ENCODE data around the gene TMED10. TPM values are rescaled to one million over a fixed set of nuclear protein-coding genes. Genes with fewer than 3 reads are reported as not detected.

TMED10 gene
- total RNA-seq, 2 donors from 2014 or later: 150 to 243 TPM

DNA sequence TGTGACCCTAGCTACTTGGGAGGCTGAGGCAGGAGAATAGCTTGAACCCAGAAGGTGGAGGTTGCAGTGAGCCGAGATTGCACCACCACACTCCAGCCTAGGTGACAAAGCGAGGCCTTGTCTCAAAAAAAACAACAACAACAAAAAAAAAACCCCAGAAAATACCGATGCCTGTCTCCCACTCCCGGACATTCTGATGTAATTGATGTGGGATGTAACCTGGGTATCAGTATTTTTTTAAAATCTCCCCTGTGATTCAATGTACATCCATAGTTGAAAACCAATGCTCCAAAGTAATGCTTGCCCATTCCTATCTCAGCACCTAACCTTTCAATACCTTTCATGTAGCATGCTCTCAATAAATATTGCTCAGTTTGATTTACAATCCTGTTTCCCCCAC lies 11.7 kb upstream of the TMED10 start:
- no peaks in the 10 kb centered on the region for H3K9me3 ChIP-seq
- no peaks in the 10 kb centered on the region for H3K36me3 ChIP-seq (replicated peaks in 1 of 2; ENCODE audit: insufficient read depth in 1 of 2, low read depth in 2 of 2)
- no peaks in the 10 kb centered on the region for H3K4me1 ChIP-seq
- no peak overlapping the region for H3K4me3 ChIP-seq
- no peaks in the 10 kb centered on the region for H3K27me3 ChIP-seq
- intact Hi-C loops (cut with DNase I): no loop called here
- WGBS, 2 donors: 87 to 97% methylated on average over 4 of the region's 4 CpGs
- TF ChIP-seq, protein P1, sequence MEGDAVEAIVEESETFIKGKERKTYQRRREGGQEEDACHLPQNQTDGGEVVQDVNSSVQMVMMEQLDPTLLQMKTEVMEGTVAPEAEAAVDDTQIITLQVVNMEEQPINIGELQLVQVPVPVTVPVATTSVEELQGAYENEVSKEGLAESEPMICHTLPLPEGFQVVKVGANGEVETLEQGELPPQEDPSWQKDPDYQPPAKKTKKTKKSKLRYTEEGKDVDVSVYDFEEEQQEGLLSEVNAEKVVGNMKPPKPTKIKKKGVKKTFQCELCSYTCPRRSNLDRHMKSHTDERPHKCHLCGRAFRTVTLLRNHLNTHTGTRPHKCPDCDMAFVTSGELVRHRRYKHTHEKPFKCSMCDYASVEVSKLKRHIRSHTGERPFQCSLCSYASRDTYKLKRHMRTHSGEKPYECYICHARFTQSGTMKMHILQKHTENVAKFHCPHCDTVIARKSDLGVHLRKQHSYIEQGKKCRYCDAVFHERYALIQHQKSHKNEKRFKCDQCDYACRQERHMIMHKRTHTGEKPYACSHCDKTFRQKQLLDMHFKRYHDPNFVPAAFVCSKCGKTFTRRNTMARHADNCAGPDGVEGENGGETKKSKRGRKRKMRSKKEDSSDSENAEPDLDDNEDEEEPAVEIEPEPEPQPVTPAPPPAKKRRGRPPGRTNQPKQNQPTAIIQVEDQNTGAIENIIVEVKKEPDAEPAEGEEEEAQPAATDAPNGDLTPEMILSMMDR (IDR thresholded peaks at IDR 0.05): no peak
- TF ChIP-seq POLR2A (IDR thresholded peaks at IDR 0.05): no peak
- ATAC-seq (no peak), DNase-seq (no peak)
- H3K27ac ChIP-seq: no peak overlapping the region

DNA sequence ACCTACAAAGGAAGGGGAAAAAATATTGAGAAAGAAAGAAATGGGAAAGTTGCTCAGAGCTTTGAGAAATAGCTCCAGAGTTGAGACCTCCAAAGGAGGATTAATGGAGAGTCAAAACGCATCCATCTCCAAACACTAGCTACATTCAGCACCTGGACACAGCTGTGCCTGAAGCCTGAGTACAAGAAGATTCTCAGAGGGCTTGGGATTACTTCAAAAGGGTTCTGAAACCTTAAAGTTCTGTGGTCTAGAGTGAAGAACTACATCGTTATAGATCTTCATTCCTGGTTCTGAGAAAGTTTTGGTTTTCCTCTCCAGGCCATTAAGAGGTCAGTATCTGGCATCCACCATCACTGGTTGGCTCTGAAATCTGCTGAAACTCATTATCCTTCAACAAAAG lies 10.5 kb upstream of the TMED10 start:
- 74 to 81% methylated on average over 2 of the region's 2 CpGs for WGBS, 2 donors
- TF ChIP-seq POLR2A (IDR thresholded peaks at IDR 0.05): no peak
- TF ChIP-seq, protein P1 (IDR thresholded peaks at IDR 0.05): no peak
- Histone ChIP-seq H3K4me1 (peaks cover 5% of the 10 kb centered on the region), H3K9me3 (no peaks in the 10 kb centered on the region), H3K4me3 (no peak overlapping the region), H3K27me3 (no peaks in the 10 kb centered on the region), H3K27ac (no peak overlapping the region), H3K36me3 (replicated peaks in 1 of 2; ENCODE audit: insufficient read depth in 1 of 2, low read depth in 2 of 2) (no peaks in the 10 kb centered on the region)
- intact Hi-C loops (cut with DNase I): no loop called here
- ATAC-seq (no peak), DNase-seq (no peak)

DNA sequence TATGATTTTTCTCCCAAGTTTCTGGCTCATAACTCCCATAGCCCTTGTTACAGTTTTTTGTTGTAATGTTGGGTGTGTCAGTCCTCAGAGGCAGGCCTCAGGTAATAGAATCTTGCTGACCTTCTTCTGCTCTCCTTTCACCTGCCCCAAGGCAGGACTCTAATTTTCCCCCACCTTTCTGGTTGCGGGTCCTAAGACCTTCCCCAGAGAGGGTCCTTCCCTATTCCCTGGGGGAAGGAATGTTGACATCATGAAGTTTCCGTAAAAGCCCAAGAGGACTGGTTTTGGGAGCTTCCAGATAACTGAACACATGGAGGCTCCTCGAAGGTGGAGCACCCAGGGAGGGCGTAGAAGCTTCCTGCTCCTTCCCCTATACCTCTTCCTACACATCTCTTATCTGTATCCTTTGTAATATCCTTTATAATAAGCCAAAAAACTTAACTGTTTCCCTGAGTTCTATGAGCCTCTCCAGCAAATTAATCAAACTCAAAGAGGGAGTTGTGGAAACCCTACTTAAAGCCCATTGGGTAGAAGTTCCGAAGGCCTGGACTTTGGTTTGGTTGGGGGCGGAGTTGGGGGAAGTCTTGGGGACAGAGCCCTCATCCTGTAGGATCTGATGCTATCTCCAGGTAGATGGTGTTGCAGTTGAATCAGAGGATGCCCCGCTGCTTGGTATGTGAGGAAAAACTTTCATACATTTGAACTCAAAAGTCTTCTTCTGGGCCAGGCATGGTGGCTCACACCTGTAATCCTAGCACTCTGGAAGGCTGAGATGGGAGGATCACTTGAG lies 9.0 kb upstream of the TMED10 start:
- H3K4me3 ChIP-seq: no peak overlapping the region
- no peaks in the 10 kb centered on the region for H3K27me3 ChIP-seq
- peaks cover 5% of the 10 kb centered on the region for H3K4me1 ChIP-seq
- no peak for DNase-seq
- no peak for ATAC-seq
- WGBS, 2 donors: 86 to 90% methylated on average over 7 of the region's 7 CpGs
- TF ChIP-seq POLR2A (IDR thresholded peaks at IDR 0.05): no peak
- TF ChIP-seq, protein P1 (IDR thresholded peaks at IDR 0.05): no peak
- H3K36me3 ChIP-seq (replicated peaks in 1 of 2; ENCODE audit: insufficient read depth in 1 of 2, low read depth in 2 of 2): no peaks in the 10 kb centered on the region
- intact Hi-C loops (cut with DNase I): no loop called here
- no peak overlapping the region for H3K27ac ChIP-seq
- no peaks in the 10 kb centered on the region for H3K9me3 ChIP-seq

DNA sequence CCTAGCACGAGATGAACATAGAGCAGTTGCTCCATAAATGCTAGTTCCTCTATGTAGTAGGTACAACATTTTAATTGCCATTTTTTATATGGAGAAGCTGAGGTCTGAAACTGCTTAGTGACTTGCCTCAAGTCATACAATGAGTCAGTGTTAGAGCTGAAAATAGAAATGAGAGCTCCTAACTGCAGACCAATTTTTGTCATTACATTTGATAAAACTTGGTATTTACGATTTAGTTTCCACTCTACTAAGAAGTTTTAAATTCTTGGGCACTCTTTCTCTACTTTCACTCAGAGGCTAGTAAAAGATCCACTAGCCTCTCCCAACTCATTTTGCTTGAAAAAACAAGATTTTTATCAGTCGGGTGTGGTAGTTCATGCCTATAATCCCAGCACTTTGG lies 8.1 kb upstream of the TMED10 start:
- intact Hi-C loops (cut with DNase I): no loop called here
- Histone ChIP-seq H3K27me3 (no peaks in the 10 kb centered on the region), H3K36me3 (replicated peaks in 1 of 2; ENCODE audit: insufficient read depth in 1 of 2, low read depth in 2 of 2) (no peaks in the 10 kb centered on the region), H3K4me3 (no peak overlapping the region), H3K9me3 (no peaks in the 10 kb centered on the region), H3K4me1 (peaks cover 5% of the 10 kb centered on the region), H3K27ac (peak overlapping the region in 1 of 4 donors; percentile 45)
- DNase-seq: no peak
- 69 to 71% methylated on average over 3 of the region's 3 CpGs for WGBS, 2 donors
- no peak for ATAC-seq
- no peak for TF ChIP-seq POLR2A (IDR thresholded peaks at IDR 0.05)
- TF ChIP-seq, protein P1 (IDR thresholded peaks at IDR 0.05): no peak

DNA sequence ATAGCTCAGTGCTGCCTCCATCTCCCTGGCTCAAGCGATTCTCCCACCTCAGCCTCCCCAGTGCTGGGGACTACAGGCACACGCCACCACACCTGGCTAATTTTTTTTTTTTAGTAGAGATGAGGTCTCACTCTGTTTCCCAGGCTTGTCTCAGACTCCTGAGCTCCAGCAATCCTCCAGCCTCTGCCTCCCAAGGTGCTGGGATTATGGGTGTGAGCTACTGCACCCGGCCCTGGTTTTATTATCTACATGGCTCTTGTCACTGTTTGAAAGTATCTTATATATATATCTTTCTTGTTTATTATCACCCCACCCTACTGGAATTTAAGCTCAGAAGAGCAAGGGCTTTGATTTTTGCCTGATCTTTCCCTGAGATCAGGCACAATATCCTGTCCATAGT lies 7.6 kb upstream of the TMED10 start:
- intact Hi-C loops (cut with DNase I): no loop called here

More for the DNA sequence above, 7.6 kb upstream of the TMED10 start:
- Histone ChIP-seq H3K4me1 (peaks cover 5% of the 10 kb centered on the region), H3K27me3 (no peaks in the 10 kb centered on the region), H3K9me3 (no peaks in the 10 kb centered on the region), H3K36me3 (replicated peaks in 1 of 2; ENCODE audit: insufficient read depth in 1 of 2, low read depth in 2 of 2) (no peaks in the 10 kb centered on the region), H3K4me3 (no peak overlapping the region), H3K27ac (peak overlapping the region in 1 of 4 donors; percentile 45)
- no peak for ATAC-seq
- no peak for DNase-seq
- WGBS, 2 donors: 90 to 99% methylated on average over 3 of the region's 3 CpGs
- TF ChIP-seq, protein P1 (IDR thresholded peaks at IDR 0.05): no peak
- TF ChIP-seq POLR2A (IDR thresholded peaks at IDR 0.05): no peak
